K562 (cell line): ENCODE results near the gene LOXL3. TPM values are rescaled to one million over a fixed set of nuclear protein-coding genes. Genes with fewer than 3 reads are reported as not detected.
A peak's percentile ranks its signal among the peaks of the same experiment; 100 is the strongest.

Experiments
- ATAC-seq: fragments of 200-7000 bp; cut with Tn5 transposase; 3 replicates; pipeline ENCODE4 v1.9.1; 2020; ENCODE audit warnings: moderate library complexity
- BruUV-seq: library from RNA; stranded (reverse); fragments of 400-500 nt; replicated peaks from 2 replicates; lab custom pipeline; 2021; lab: Mats Ljungman, UMichigan
- CTCF ChIA-PET: fragments of 300-600 bp; formaldehyde crosslinking; extraction: SDS; loops from one replicate; lab custom pipeline; 2021; ENCODE audit warnings: low intra/inter-chr PET ratio; lab: Yijun Ruan, JAX
- POLR2A ChIA-PET: fragments of 300-600, 350-650 bp; sonication (Branson Sonifier 250); formaldehyde crosslinking; extraction: SDS; loops from one replicate; lab custom pipeline; 2021; ENCODE audit warnings: antibody characterized with exemption, inconsistent platforms; lab: Yijun Ruan, JAX
- DNase-seq, 4 experiments: peaks; one replicate each; pipeline versions ENCODE4 v3.0.0 to v3.0.0-alpha.2; 2011 to 2018; ENCODE audit warnings: low spot score in 3 of 4, mixed read lengths in 3 of 4; ENCODE audit errors: extremely low read depth in 1 of 4
- FAIRE-seq: peaks from 2 replicates; lab custom pipeline; 2011; peaks lifted over from hg19 to GRCh38; lab: Jason Lieb, UNC
- H2AFZ ChIP-seq: 2 replicates; pipeline ENCODE4 v1.6.0; 2011; ENCODE audit warnings: low read depth, low read length, control low read depth, inconsistent platforms
- H3K27ac ChIP-seq: fragments of 200-600 bp; 3 replicates; pipeline ENCODE4 v1.8.0; 2011; ENCODE audit warnings: low read depth, mild to moderate bottlenecking, control low read depth, inconsistent platforms, low read length, moderate library complexity, mixed read lengths; ENCODE audit errors: extremely low read depth
- H3K27me3 ChIP-seq, 2 experiments: fragments of 300-600 bp in 1 of 2; 2 replicates in 1 of 2; 3 replicates in 1 of 2; pipeline versions ENCODE4 v1.6.0 to v1.8.0; 2011; ENCODE audit warnings: inconsistent platforms in 2 of 2, low read length in 2 of 2, mild to moderate bottlenecking in 1 of 2, mixed read lengths in 1 of 2, moderate library complexity in 1 of 2; ENCODE audit not compliant: control insufficient read depth in 2 of 2, insufficient read depth in 2 of 2
- H3K36me3 ChIP-seq: fragments of 300-600 bp; 3 replicates; pipeline ENCODE4 v1.8.0; 2011; ENCODE audit warnings: mild to moderate bottlenecking, low read length, inconsistent platforms; ENCODE audit not compliant: control insufficient read depth, insufficient read depth
- H3K4me1 ChIP-seq, 2 experiments: fragments of 200-600 bp in 1 of 2; replicated peaks in 1 of 2; 2 replicates in 1 of 2; 3 replicates in 1 of 2; pipeline versions ENCODE4 v1.5.1 to v1.8.0; 2011; ENCODE audit warnings: inconsistent platforms in 2 of 2, low read length in 2 of 2, mild to moderate bottlenecking in 1 of 2, mixed read lengths in 1 of 2, moderate library complexity in 1 of 2; ENCODE audit not compliant: control insufficient read depth in 2 of 2, insufficient read depth in 2 of 2
- H3K4me2 ChIP-seq: 2 replicates; pipeline ENCODE4 v1.6.1; 2011; ENCODE audit warnings: low read length, control low read depth, inconsistent platforms, mixed read lengths; ENCODE audit not compliant: insufficient read depth
- H3K4me3 ChIP-seq: fragments of 200-600 bp; sonication (generic), shearing (Covaris generic); 2 replicates; pipeline ENCODE4 v1.5.1; 2016; ENCODE audit warnings: control low read depth, inconsistent platforms
- H3K79me2 ChIP-seq: fragments of 200-600 bp; 3 replicates; pipeline ENCODE4 v1.8.0; 2011; ENCODE audit warnings: low read length, inconsistent platforms; ENCODE audit not compliant: control insufficient read depth, insufficient read depth
- H3K9ac ChIP-seq, 2 experiments: 2 replicates each; pipeline versions ENCODE4 v1.6.0 to v1.6.1; 2011; ENCODE audit warnings: low read depth in 2 of 2, low read length in 2 of 2, control low read depth in 1 of 2, inconsistent platforms in 1 of 2, mild to moderate bottlenecking in 1 of 2, mixed read lengths in 1 of 2; ENCODE audit not compliant: insufficient read depth in 1 of 2
- H3K9me1 ChIP-seq: one replicate; pipeline ENCODE4 v1.6.0; 2011; ENCODE audit warnings: inconsistent platforms, mild to moderate bottlenecking, low read length, moderate library complexity; ENCODE audit not compliant: control insufficient read depth, insufficient read depth
- H3K9me3 ChIP-seq: replicated peaks from 2 replicates; pipeline ENCODE4 v1.5.1; 2011; ENCODE audit warnings: low read depth, low read length, inconsistent platforms; ENCODE audit not compliant: control insufficient read depth, insufficient read depth
- H4K20me1 ChIP-seq: replicated peaks from 2 replicates; pipeline ENCODE4 v1.6.1; 2011; ENCODE audit warnings: low read length, inconsistent platforms, mixed read lengths; ENCODE audit not compliant: control insufficient read depth, insufficient read depth
- CEBPZ ChIP-seq: fragments of 150-350 bp; IDR thresholded peaks from 2 replicates; pipeline ENCODE4 v1.6.1; 2014; ENCODE audit warnings: low read depth, mild to moderate bottlenecking, low read length, borderline replicate concordance
- E2F6 ChIP-seq, 2 experiments: IDR thresholded peaks; 2 replicates each; pipeline ENCODE4 v1.6.1; 2011; ENCODE audit warnings: borderline replicate concordance in 1 of 2, control low read depth in 1 of 2, low read depth in 1 of 2, low read length in 1 of 2, mild to moderate bottlenecking in 1 of 2, mixed read lengths in 1 of 2, moderate library complexity in 1 of 2; ENCODE audit not compliant: insufficient read depth in 1 of 2, insufficient read length in 1 of 2, poor library complexity in 1 of 2, severe bottlenecking in 1 of 2; ENCODE audit errors: extremely low read depth in 1 of 2
- KLF1 ChIP-seq: fragments of 450-650 bp; IDR thresholded peaks from 2 replicates; pipeline ENCODE4 v1.6.1; 2016; ENCODE audit warnings: missing genetic modification characterization, missing compliant biosample characterization
- SMAD4 ChIP-seq: fragments of 250-450 bp; sonication (Bioruptor Pico); conservative IDR thresholded peaks from 2 replicates; pipeline ENCODE4 v1.8.0; 2021; ENCODE audit warnings: inconsistent platforms, mild to moderate bottlenecking, moderate library complexity
- SRF ChIP-seq, 2 experiments: fragments of 250-450, 450-650 bp in 1 of 2; sonication (Bioruptor Pico) in 1 of 2; sonication (generic) in 1 of 2; formaldehyde crosslinking; IDR thresholded peaks; 2 replicates each; pipeline versions ENCODE4 v1.5.0 to v1.5.1; 2020 to 2022; ENCODE audit warnings: mild to moderate bottlenecking in 1 of 2, missing genetic modification reagents in 1 of 2
- TFAP4 ChIP-seq: sonication (generic); formaldehyde crosslinking; IDR thresholded peaks from 2 replicates; pipeline ENCODE4 v1.8.0; 2022; ENCODE audit warnings: missing genetic modification reagents, mild to moderate bottlenecking, moderate library complexity, borderline replicate concordance
- YY1 ChIP-seq, 3 experiments: IDR thresholded peaks; 2 replicates each; pipeline ENCODE4 v1.6.1; 2011; ENCODE audit warnings: low read length in 2 of 3, mild to moderate bottlenecking in 2 of 3, moderate library complexity in 2 of 3, borderline replicate concordance in 1 of 3, control low read depth in 1 of 3, low read depth in 1 of 3; ENCODE audit not compliant: insufficient read depth in 3 of 3, insufficient replicate concordance in 2 of 3, control insufficient read depth in 1 of 3, insufficient read length in 1 of 3; ENCODE audit errors: extremely low read depth in 1 of 3
- ZNF584 ChIP-seq: fragments of 200-800 bp; sonication (Bioruptor generic); IDR thresholded peaks from 2 replicates; pipeline ENCODE4 v1.6.1; 2016; ENCODE audit warnings: low read depth, mild to moderate bottlenecking, missing genetic modification characterization, missing compliant biosample characterization
- WGBS: fragments of 100-300 bp; shearing (Covaris generic); methylation state at CpG from one replicate; pipeline ENCODE4 v1.1.6; 2016; ENCODE audit warnings: low coverage, mixed read lengths; ENCODE audit not compliant: insufficient coverage; ENCODE audit errors: missing lambda C conversion rate; 5-methylcytosine and 5-hydroxymethylcytosine counted together
- in situ Hi-C: fragments of 300-500 bp; cut with MboI; formaldehyde crosslinking; loops from 4 replicates; pipeline ENCODE4 v1.15.0; 2018; ENCODE audit warnings: inconsistent platforms, mixed read lengths
- intact Hi-C: fragments of 100-400 bp; cut with micrococcal nuclease; formaldehyde crosslinking; loops from 2 replicates; pipeline ENCODE4 v1.14.2; 2022
- polyA plus RNA-seq, 8 experiments: library from polyadenylated mRNA; depleted of rRNA in 4 of 8; stranded (reverse) in 5 of 8; unstranded in 3 of 8; fragments of >200 nt; fragmentation: Nextera tagmentation in 2 of 8; fragmentation: Illumina TruSeq in 1 of 8; extraction: Ambion mirVana in 2 of 8; extraction: Trizol in 1 of 8; gene quantifications; 2 replicates each; pipeline versions ENCODE4 v1.2.1 to v1.2.3, GENCODE V29; 2011 to 2014; ENCODE audit warnings: inconsistent platforms in 1 of 8, missing spikeins in 1 of 8
- total RNA-seq, 7 experiments: library from RNA; depleted of rRNA in 6 of 7; stranded (reverse); fragments of >200 nt in 6 of 7; fragmentation: Illumina TruSeq in 2 of 7; extraction: Trizol in 2 of 7; gene quantifications; 2 replicates each; pipeline versions ENCODE4 v1.2.1 to v1.2.3, GENCODE V29; 2011 to 2021; ENCODE audit warnings: low replicate concordance in 1 of 7
- TF ChIP-seq, protein P1 (sequence below), 2 experiments: fragments of 250-450 bp in 1 of 2; fragments of 450-650 bp in 1 of 2; sonication (Bioruptor Pico) in 1 of 2; IDR thresholded peaks; 2 replicates each; pipeline versions ENCODE4 v1.6.1 to v1.8.0; 2016 to 2021; ENCODE audit warnings: mild to moderate bottlenecking in 2 of 2, moderate library complexity in 2 of 2, missing compliant biosample characterization in 1 of 2, missing genetic modification characterization in 1 of 2

Gene LOXL3
- total and polyA plus RNA-seq, 9 of the 15 experiments (the other 6 are each of a cell fraction or from before 2014, with no cell fraction given): 0.22 to 0.99 (median 0.31) TPM

DNA sequence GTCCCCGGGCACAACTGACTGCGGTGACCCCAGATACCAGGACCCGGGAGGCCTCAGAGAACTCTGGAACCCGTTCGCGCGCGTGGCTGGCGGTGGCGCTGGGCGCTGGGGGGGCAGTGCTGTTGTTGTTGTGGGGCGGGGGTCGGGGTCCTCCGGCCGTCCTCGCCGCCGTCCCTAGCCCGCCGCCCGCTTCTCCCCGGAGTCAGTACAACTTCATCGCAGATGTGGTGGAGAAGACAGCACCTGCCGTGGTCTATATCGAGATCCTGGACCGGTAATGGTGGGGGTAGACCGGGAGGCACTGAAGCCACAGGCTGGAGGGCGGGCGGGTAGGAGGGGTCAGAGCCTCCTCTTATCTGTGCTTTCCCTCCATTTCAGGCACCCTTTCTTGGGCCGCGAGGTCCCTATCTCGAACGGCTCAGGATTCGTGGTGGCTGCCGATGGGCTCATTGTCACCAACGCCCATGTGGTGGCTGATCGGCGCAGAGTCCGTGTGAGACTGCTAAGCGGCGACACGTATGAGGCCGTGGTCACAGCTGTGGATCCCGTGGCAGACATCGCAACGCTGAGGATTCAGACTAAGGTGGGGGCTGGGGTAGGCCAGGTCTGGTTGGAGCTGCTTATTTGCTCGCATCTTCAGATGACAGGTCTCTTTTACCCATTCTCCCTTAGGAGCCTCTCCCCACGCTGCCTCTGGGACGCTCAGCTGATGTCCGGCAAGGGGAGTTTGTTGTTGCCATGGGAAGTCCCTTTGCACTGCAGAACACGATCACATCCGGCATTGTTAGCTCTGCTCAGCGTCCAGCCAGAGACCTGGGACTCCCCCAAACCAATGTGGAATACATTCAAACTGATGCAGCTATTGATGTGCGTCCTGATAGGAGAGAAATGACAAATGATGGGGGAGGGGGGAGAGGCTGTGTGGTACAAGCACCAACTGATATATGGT lies 23.2 kb downstream of the LOXL3 start:
- H3K9me1 ChIP-seq: peaks cover 3% of the 10 kb centered on the region
- peaks cover 28 to 37% of the 10 kb centered on the region in 2 experiments for H3K4me1 ChIP-seq
- H2AFZ ChIP-seq: peak overlapping the region; percentile 70
- H3K36me3 ChIP-seq: peaks cover 65% of the 10 kb centered on the region
- under 1% methylated on average over 35 of the region's 54 CpGs for WGBS
- peak overlapping the region; percentile 84 for H3K27ac ChIP-seq
- H3K4me2 ChIP-seq: peak overlapping the region; percentile 97
- no peaks in the 10 kb centered on the region for H3K27me3 ChIP-seq
- DNase-seq (peak; percentile 85 to 96 (median 92)), ATAC-seq (peak; percentile 80), FAIRE-seq (peak; percentile 97)
- H3K9ac ChIP-seq: peak overlapping the region; percentile 95 to 97
- intact Hi-C loops: loop anchor here (2.0 to 5.0 kb wide), 3 partner anchors 24 to 278 kb away; partner anchors contain the start of gene DOK1
- BruUV-seq: TSS peak; percentile 62
- no peaks in the 10 kb centered on the region for H3K9me3 ChIP-seq
- H3K4me3 ChIP-seq: peak overlapping the region; percentile 96
- H4K20me1 ChIP-seq: peaks cover 5% of the 10 kb centered on the region; the same call in 1 of the 2 replicates
- in situ Hi-C loops: no loop called here
- peaks cover 52% of the 10 kb centered on the region for H3K79me2 ChIP-seq
- POLR2A ChIA-PET: interaction anchor here (0.6 to 3.9 kb wide), 21 partner anchors 9 to 627 kb away, joined by 3 to 25 read pairs (median 4); partner anchors contain the start of genes CCDC142, LOXL3, MRPL53 and TTC31
- CTCF ChIA-PET: interaction anchor here (1.5 to 2.0 kb wide), 2 partner anchors 48 to 57 kb away, joined by 4 to 12 read pairs; partner anchors contain the start of genes CCDC142 and TTC31
- 0 out of 4 replicates have a peak, but pooled peaks of 1 of the 2 experiments have one; percentile 22 for TF ChIP-seq SRF (CRISPR knock-in tag; IDR thresholded peaks at IDR 0.05)
- peak; percentile 98 for TF ChIP-seq E2F6 (IDR thresholded peaks at IDR 0.05; ENCODE audit: borderline replicate concordance in 1 of 2, extremely low read depth in 1 of 2, insufficient read depth in 1 of 2, insufficient read length in 1 of 2, low read depth in 1 of 2, low read length in 1 of 2, poor library complexity in 1 of 2, severe bottlenecking in 1 of 2)
- TF ChIP-seq KLF1 (tag): peak; percentile 19; the same call in 1 of the 2 replicates
- TF ChIP-seq CEBPZ: no peak
- TF ChIP-seq, protein P1, sequence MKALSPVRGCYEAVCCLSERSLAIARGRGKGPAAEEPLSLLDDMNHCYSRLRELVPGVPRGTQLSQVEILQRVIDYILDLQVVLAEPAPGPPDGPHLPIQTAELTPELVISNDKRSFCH (CRISPR knock-in tag; IDR thresholded peaks at IDR 0.05): no peak
- TF ChIP-seq, protein P1 (tag; IDR thresholded peaks at IDR 0.05): no peak
- peak; percentile 96 for TF ChIP-seq TFAP4 (CRISPR knock-in tag)
- TF ChIP-seq SMAD4 (CRISPR knock-in tag): peak; percentile 73
- 0 out of 2 replicates have a peak, but pooled peaks have one; percentile 15 for TF ChIP-seq ZNF584 (CRISPR knock-in tag)
- TF ChIP-seq YY1 (IDR thresholded peaks at IDR 0.05; ENCODE audit: borderline replicate concordance in 1 of 3, control insufficient read depth in 1 of 3, extremely low read depth in 1 of 3, insufficient read depth in 3 of 3, insufficient read length in 1 of 3, insufficient replicate concordance in 2 of 3, low read depth in 1 of 3, low read length in 2 of 3): peak; percentile 30 to 84 (median 72)
